HCT116 (cell line): Measurements from ENCODE around the gene CMPK2. TPM values are rescaled to one million over a fixed set of nuclear protein-coding genes. Genes with fewer than 3 reads are reported as not detected.

Experiments
- ATAC-seq: fragments of 200-7000 bp; cut with Tn5 transposase; 2 replicates; pipeline ENCODE4 v1.9.1; 2020; ENCODE audit warnings: mild to moderate bottlenecking, moderate library complexity
- BruUV-seq: library from RNA; stranded (reverse); fragments of 400-500 nt; replicated peaks from 2 replicates; lab custom pipeline; 2021; lab: Mats Ljungman, UMichigan
- CTCF ChIA-PET: fragments of 300-600 bp; sonication (Branson Sonifier 250); formaldehyde crosslinking; loops from one replicate; lab custom pipeline; 2021; ENCODE audit warnings: antibody characterized with exemption; lab: Charles Lee
- POLR2A ChIA-PET: fragments of 300-600, 350-600 bp; sonication (Branson Sonifier 250); formaldehyde crosslinking; loops from one replicate; lab custom pipeline; 2021; ENCODE audit warnings: antibody characterized with exemption; lab: Charles Lee
- RAD21 ChIA-PET, 2 experiments: fragments of 300-600 bp; sonication (Branson Sonifier 250); formaldehyde crosslinking; loops; one replicate each; lab custom pipeline; 2023; ENCODE audit warnings: low total read pairs in 2 of 2; ENCODE audit not compliant: uncharacterized antibody in 2 of 2, unreplicated experiment in 2 of 2, low non-redundant PET in 1 of 2; lab: Charles Lee
- DNase-seq: peaks from one replicate; pipeline ENCODE4 v3.0.0-alpha.2; 2010; ENCODE audit warnings: low read depth, low spot score
- H2AFZ ChIP-seq: fragments of 200-600 bp; shearing (Covaris generic), sonication (generic); 2 replicates; pipeline ENCODE4 v1.6.1; 2017; ENCODE audit warnings: low read depth, mixed run types, mixed read lengths, antibody characterized with exemption, low read length; ENCODE audit not compliant: poor library complexity, severe bottlenecking
- H3K27ac ChIP-seq: 2 replicates; pipeline ENCODE4 v1.5.1; 2012; ENCODE audit warnings: low read depth, low read length
- H3K27me3 ChIP-seq: fragments of 200-600 bp; sonication (generic); 2 replicates; pipeline ENCODE4 v1.6.1; 2016; ENCODE audit warnings: mixed run types, low read length, mixed read lengths; ENCODE audit not compliant: insufficient read depth
- H3K36me3 ChIP-seq, 2 experiments: fragments of 200-500 bp in 1 of 2; fragments of 200-600 bp in 1 of 2; sonication (Bioruptor generic) in 1 of 2; sonication (generic) in 1 of 2; 2 replicates each; pipeline versions ENCODE4 v1.5.1 to v1.6.1; 2014 to 2016; ENCODE audit warnings: low read length in 2 of 2, inconsistent platforms in 1 of 2, mixed read lengths in 1 of 2, mixed run types in 1 of 2; ENCODE audit not compliant: insufficient read depth in 2 of 2, control insufficient read depth in 1 of 2
- H3K4me1 ChIP-seq, 2 experiments: fragments of 200-600 bp in 1 of 2; sonication (generic) in 1 of 2; 2 replicates each; pipeline versions ENCODE4 v1.5.1 to v1.6.1; 2012 to 2017; ENCODE audit warnings: low read length in 2 of 2, inconsistent platforms in 1 of 2, mild to moderate bottlenecking in 1 of 2, mixed read lengths in 1 of 2, mixed run types in 1 of 2, moderate library complexity in 1 of 2; ENCODE audit not compliant: insufficient read depth in 2 of 2, control insufficient read depth in 1 of 2
- H3K4me2 ChIP-seq: fragments of 200-600 bp; sonication (generic); 2 replicates; pipeline ENCODE4 v1.6.1; 2017; ENCODE audit warnings: mixed run types, low read length, mixed read lengths
- H3K4me3 ChIP-seq, 2 experiments: fragments of 200-600 bp in 1 of 2; sonication (generic) in 1 of 2; replicated peaks in 1 of 2; 2 replicates each; pipeline ENCODE4 v1.5.1; 2011 to 2016; ENCODE audit warnings: low read length in 2 of 2, control low read depth in 1 of 2, low read depth in 1 of 2, mild to moderate bottlenecking in 1 of 2, mixed read lengths in 1 of 2, mixed run types in 1 of 2
- H3K79me2 ChIP-seq: fragments of 200-600 bp; sonication (generic); 2 replicates; pipeline ENCODE4 v1.6.1; 2017; ENCODE audit warnings: mild to moderate bottlenecking, mixed run types, low read length, moderate library complexity, mixed read lengths; ENCODE audit not compliant: insufficient read depth
- H3K9ac ChIP-seq: fragments of 200-600 bp; sonication (generic); 2 replicates; pipeline ENCODE4 v1.6.1; 2016; ENCODE audit warnings: low read length, mixed read lengths
- H3K9me2 ChIP-seq: fragments of 200-600 bp; sonication (generic), shearing (Covaris generic); 2 replicates; pipeline ENCODE4 v1.6.1; 2017; ENCODE audit warnings: mixed run types, mild to moderate bottlenecking, moderate library complexity; ENCODE audit not compliant: insufficient read depth
- H3K9me3 ChIP-seq, 2 experiments: fragments of 200-500 bp in 1 of 2; fragments of 200-600 bp in 1 of 2; sonication (Bioruptor generic) in 1 of 2; sonication (generic) in 1 of 2; 2 replicates each; pipeline ENCODE4 v1.6.1; 2014 to 2017; ENCODE audit warnings: low read length in 2 of 2, mixed read lengths in 2 of 2, inconsistent platforms in 1 of 2, low read depth in 1 of 2, mild to moderate bottlenecking in 1 of 2, mixed run types in 1 of 2, moderate library complexity in 1 of 2; ENCODE audit not compliant: control insufficient read depth in 1 of 2, insufficient read depth in 1 of 2
- H4K20me1 ChIP-seq: fragments of 200-600 bp; sonication (generic), shearing (Covaris generic); 2 replicates; pipeline ENCODE4 v1.6.1; 2017; ENCODE audit warnings: mixed run types, mild to moderate bottlenecking, moderate library complexity; ENCODE audit not compliant: insufficient read depth
- EGR1 ChIP-seq: IDR thresholded peaks from 2 replicates; pipeline ENCODE4 v1.6.1; 2012; ENCODE audit warnings: low read depth
- ELF1 ChIP-seq: IDR thresholded peaks from 2 replicates; pipeline ENCODE4 v1.6.1; 2012; ENCODE audit warnings: low read depth, borderline replicate concordance
- EZH2phosphoT487 ChIP-seq: fragments of 200-600 bp; IDR thresholded peaks from 2 replicates; pipeline ENCODE4 v1.6.1; 2018; ENCODE audit warnings: antibody characterized with exemption, borderline replicate concordance
- JUND ChIP-seq: IDR thresholded peaks from 2 replicates; pipeline ENCODE4 v1.6.1; 2012
- MAX ChIP-seq: IDR thresholded peaks from 2 replicates; pipeline ENCODE4 v1.6.1; 2012
- POLR2A ChIP-seq: IDR thresholded peaks from 2 replicates; pipeline ENCODE4 v1.7.0; 2011; ENCODE audit warnings: borderline replicate concordance; ENCODE audit not compliant: insufficient read depth, insufficient read length; ENCODE audit errors: extremely low read depth
- POLR2AphosphoS5 ChIP-seq: IDR thresholded peaks from 2 replicates; pipeline ENCODE4 v1.6.1; 2011; ENCODE audit warnings: mild to moderate bottlenecking, low read depth, low read length, moderate library complexity
- SP1 ChIP-seq: IDR thresholded peaks from 2 replicates; pipeline ENCODE4 v1.6.1; 2012; ENCODE audit warnings: low read depth
- YY1 ChIP-seq: IDR thresholded peaks from 2 replicates; pipeline ENCODE4 v1.6.1; 2011; ENCODE audit warnings: low read length, low read depth, moderate library complexity, mild to moderate bottlenecking; ENCODE audit not compliant: insufficient replicate concordance; ENCODE audit errors: extremely low read depth
- ZBTB33 ChIP-seq: IDR thresholded peaks from 2 replicates; pipeline ENCODE4 v1.6.1; 2011; ENCODE audit warnings: mild to moderate bottlenecking, low read length, moderate library complexity; ENCODE audit not compliant: insufficient replicate concordance; ENCODE audit errors: extremely low read depth
- ZNF274 ChIP-seq: fragments of 200-500 bp; sonication (Bioruptor generic); IDR thresholded peaks from 2 replicates; pipeline ENCODE4 v1.6.1; 2014; ENCODE audit warnings: mild to moderate bottlenecking, low read depth, low read length, inconsistent platforms
- intact Hi-C: fragments of 100-400 bp; cut with micrococcal nuclease; formaldehyde crosslinking; loops from 2 replicates; pipeline ENCODE4 v1.10.0; 2022
- total RNA-seq: library from RNA; stranded (reverse); gene quantifications from one replicate; pipeline ENCODE4 v1.2.1, GENCODE V29; 2021; ENCODE audit not compliant: unreplicated experiment

The CMPK2 gene
- total RNA-seq, 1 experiment from 2014 or later, result 1.5 TPM

- no peak overlapping the region for H3K4me2 ChIP-seq
- H4K20me1 ChIP-seq, result no peaks in the 10 kb centered on the region
- ChIA-PET POLR2A (no interaction called here), RAD21 (interaction anchor here in 1 of 2 experiments (0.7 kb wide), 1 partner anchor 222 kb away, joined by 4 read pairs; no protein-coding TSS in a partner anchor), CTCF (interaction anchor here (1.2 to 2.1 kb wide), 2 partner anchors 9 to 11 kb away, joined by 3 to 7 read pairs; partner anchors contain the start of gene RNF144A)
- DNase-seq (no peak), ATAC-seq (no peak)
- H3K9me2 ChIP-seq, result no peaks in the 10 kb centered on the region
- intact Hi-C loops, result no loop called here
- peaks cover 5% of the 10 kb centered on the region; the same call in 1 of the 2 replicates for H3K27me3 ChIP-seq
- no peak overlapping the region for H3K9ac ChIP-seq
- H3K27ac ChIP-seq, result no peak overlapping the region
- H3K79me2 ChIP-seq, result no peaks in the 10 kb centered on the region
- TF ChIP-seq JUND (no peak), MAX (no peak), EZH2phosphoT487 (no peak), YY1 (no peak), ZBTB33 (no peak), ELF1 (no peak), POLR2A (no peak), EGR1 (no peak), POLR2AphosphoS5 (no peak), ZNF274 (no peak), SP1 (no peak)
- no peak overlapping the region for H3K4me3 ChIP-seq
- BruUV-seq, result no TSS peak
- H2AFZ ChIP-seq, result no peak overlapping the region
- H3K36me3 ChIP-seq, result no peaks in the 10 kb centered on the region
- no peaks in the 10 kb centered on the region for H3K9me3 ChIP-seq
- no peaks in the 10 kb centered on the region for H3K4me1 ChIP-seq
These were observed 40.5 kb upstream of the CMPK2 start for GRCh38 chr2:6906165-6906741.
